BLaER1 (cell line): Measurements from ENCODE around the gene LHX3.

Source experiments
- H3K27ac ChIP-seq: shearing (Covaris generic); formaldehyde crosslinking; 2 replicates; pipeline ENCODE4 v1.8.1; 2022
- H3K27me3 ChIP-seq: shearing (Covaris generic); formaldehyde crosslinking; 2 replicates; pipeline ENCODE4 v1.8.1; 2022
- H3K36me3 ChIP-seq: shearing (Covaris generic); formaldehyde crosslinking; 2 replicates; pipeline ENCODE4 v1.8.1; 2022
- H3K4me1 ChIP-seq: shearing (Covaris generic); formaldehyde crosslinking; 2 replicates; pipeline ENCODE4 v1.8.1; 2022
- H3K4me2 ChIP-seq: shearing (Covaris generic); formaldehyde crosslinking; 2 replicates; pipeline ENCODE4 v1.8.1; 2022
- H3K4me3 ChIP-seq: shearing (Covaris generic); formaldehyde crosslinking; 2 replicates; pipeline ENCODE4 v1.8.1; 2022
- H3K9ac ChIP-seq: shearing (Covaris generic); formaldehyde crosslinking; 2 replicates; pipeline ENCODE4 v1.8.1; 2022
- H3K9me3 ChIP-seq: shearing (Covaris generic); formaldehyde crosslinking; 2 replicates; pipeline ENCODE4 v1.8.1; 2022
- H4K20me1 ChIP-seq: shearing (Covaris generic); formaldehyde crosslinking; 2 replicates; pipeline ENCODE4 v1.8.1; 2022
- Cebpa-rat ChIP-seq: shearing (Covaris generic); IDR thresholded peaks from 2 replicates; pipeline ENCODE4 v1.8.1; 2022

LHX3 gene

DNA sequence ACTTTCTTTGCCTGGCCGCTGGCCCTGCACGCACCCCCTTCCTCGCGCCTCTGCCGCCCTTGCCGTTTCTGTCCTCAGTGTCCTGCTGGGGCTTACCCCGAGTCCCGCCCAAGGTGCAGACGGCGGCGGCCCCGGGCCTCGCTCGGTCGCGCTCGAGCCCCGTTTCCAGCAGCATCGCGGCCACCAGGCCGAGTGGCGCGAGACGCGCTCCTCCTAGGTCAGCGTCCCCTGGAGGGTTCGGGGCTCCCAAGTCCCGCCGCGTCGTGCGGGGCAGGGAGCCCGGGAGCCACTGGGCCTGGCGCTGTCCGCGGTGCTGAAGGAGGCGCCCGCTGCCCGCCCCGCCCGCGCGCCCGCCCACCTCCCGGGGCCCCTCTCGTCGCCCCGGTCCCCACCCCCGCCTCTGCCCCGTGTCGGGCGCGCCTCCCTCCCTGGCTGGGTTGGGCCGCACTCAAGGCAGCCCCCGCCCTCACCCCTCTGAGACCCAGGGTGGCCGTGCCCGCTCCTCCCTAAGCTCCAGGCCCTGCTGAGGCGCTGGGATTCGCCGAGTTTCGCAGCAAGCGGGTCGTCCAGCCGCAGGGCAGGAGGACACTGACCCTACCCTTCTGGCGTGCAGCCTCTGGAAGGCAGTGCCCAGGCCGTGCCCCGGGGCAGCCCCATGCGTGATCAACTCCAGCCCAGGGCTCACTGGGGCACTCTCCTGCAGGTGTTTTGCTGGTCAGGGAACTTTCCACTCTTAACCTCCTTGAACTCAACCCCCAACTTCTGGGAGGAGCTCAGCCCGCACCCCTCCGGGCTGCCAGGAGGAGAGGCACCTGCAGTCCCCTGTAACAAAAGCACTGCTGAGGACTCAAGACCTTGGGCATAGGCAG, at the start of gene LHX3:
TSS of gene LHX3 (minus strand) at position 291 of the 869 bp plus-strand sequence. CDS start at position 175, 116 bp downstream.
- no peak within 1 kb of the TSS for H3K9ac ChIP-seq
- H3K36me3 ChIP-seq, result peaks cover 42% of the 10 kb centered on the region
- H4K20me1 ChIP-seq, result peaks cover 93% of the 10 kb centered on the region
- H3K4me3 ChIP-seq, result no peak within 1 kb of the TSS
- H3K27ac ChIP-seq, result no peak within 1 kb of the TSS
- H3K4me1 ChIP-seq, result peaks cover 14% of the 10 kb centered on the region
- peaks cover 61% of the 10 kb centered on the region for H3K27me3 ChIP-seq
- TF ChIP-seq Cebpa-rat, result no peak
- peaks cover 8% of the 10 kb centered on the region; the same call in 1 of the 2 replicates for H3K9me3 ChIP-seq
- no peak within 1 kb of the TSS for H3K4me2 ChIP-seq

GRCh38 chr9:136253246-136254130, 48.6 kb upstream of the LHX3 start:
- no peak for TF ChIP-seq Cebpa-rat
- Histone ChIP-seq H3K9me3 (no peaks in the 10 kb centered on the region), H3K9ac (no peak overlapping the region), H3K27me3 (no peaks in the 10 kb centered on the region), H3K27ac (0 out of 2 replicates have a peak overlapping the region, but pooled peaks have one; percentile 22), H4K20me1 (no peaks in the 10 kb centered on the region), H3K4me2 (no peak overlapping the region), H3K36me3 (no peaks in the 10 kb centered on the region), H3K4me3 (no peak overlapping the region), H3K4me1 (peaks cover 74% of the 10 kb centered on the region)

GRCh38 chr9:136252846-136253245, 47.9 kb upstream of the LHX3 start:
- Histone ChIP-seq H3K4me3 (no peak overlapping the region), H3K4me1 (peaks cover 79% of the 10 kb centered on the region), H4K20me1 (no peaks in the 10 kb centered on the region), H3K9me3 (no peaks in the 10 kb centered on the region), H3K9ac (no peak overlapping the region; the same call in 1 of the 2 replicates), H3K36me3 (no peaks in the 10 kb centered on the region), H3K27me3 (no peaks in the 10 kb centered on the region), H3K27ac (0 out of 2 replicates have a peak overlapping the region, but pooled peaks have one; percentile 22), H3K4me2 (peak overlapping the region; percentile 34)
- TF ChIP-seq Cebpa-rat, result no peak

GRCh38 chr9:136252281-136252680, 47.4 kb upstream of the LHX3 start:
- H3K9me3 ChIP-seq, result no peaks in the 10 kb centered on the region
- no peaks in the 10 kb centered on the region for H3K36me3 ChIP-seq
- H4K20me1 ChIP-seq, result no peaks in the 10 kb centered on the region
- peaks cover 79% of the 10 kb centered on the region for H3K4me1 ChIP-seq
- 0 out of 2 replicates have a peak overlapping the region, but pooled peaks have one; percentile 22 for H3K27ac ChIP-seq
- no peak overlapping the region; the same call in 1 of the 2 replicates for H3K9ac ChIP-seq
- no peaks in the 10 kb centered on the region for H3K27me3 ChIP-seq
- peak overlapping the region; percentile 34 for H3K4me2 ChIP-seq
- H3K4me3 ChIP-seq, result no peak overlapping the region
- TF ChIP-seq Cebpa-rat, result no peak

- peaks cover 79% of the 10 kb centered on the region for H3K4me1 ChIP-seq
- TF ChIP-seq Cebpa-rat, result no peak
Observed at GRCh38 chr9:136251264-136252115, 46.6 kb upstream of the LHX3 start.

DNA sequence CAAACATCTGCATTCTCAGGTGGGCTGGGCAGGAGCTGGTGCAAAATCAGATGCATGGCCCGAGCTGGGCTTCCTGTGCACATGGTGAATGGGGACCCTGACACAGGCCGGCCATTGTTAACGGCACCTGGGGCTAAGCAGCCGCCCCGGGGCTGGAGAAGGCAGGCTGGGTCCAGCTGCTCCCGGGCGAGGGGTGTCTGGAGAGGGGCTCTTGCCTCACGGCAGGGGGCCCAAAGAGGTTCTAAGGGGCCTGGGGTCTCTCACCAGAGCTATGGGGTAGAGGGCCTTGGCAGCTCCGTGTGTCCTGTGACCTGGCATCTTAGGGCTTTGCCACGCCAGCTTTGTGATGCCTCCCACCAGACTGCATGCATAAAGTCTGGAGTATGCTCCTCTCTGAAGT, 45.7 kb upstream of the LHX3 start:
- Histone ChIP-seq H3K4me1 (peaks cover 77% of the 10 kb centered on the region), H3K27me3 (no peaks in the 10 kb centered on the region), H3K36me3 (no peaks in the 10 kb centered on the region), H3K4me3 (no peak overlapping the region), H3K4me2 (peak overlapping the region; percentile 70), H3K9ac (no peak overlapping the region), H3K9me3 (no peaks in the 10 kb centered on the region), H4K20me1 (no peaks in the 10 kb centered on the region), H3K27ac (peak overlapping the region; percentile 67)
- TF ChIP-seq Cebpa-rat, result no peak

More at GRCh38 chr9:136251264-136252115, 46.6 kb upstream of the LHX3 start:
- Histone ChIP-seq H3K4me2 (peak overlapping the region; percentile 70), H3K27me3 (no peaks in the 10 kb centered on the region), H3K9me3 (no peaks in the 10 kb centered on the region), H3K36me3 (no peaks in the 10 kb centered on the region), H4K20me1 (no peaks in the 10 kb centered on the region), H3K9ac (peak overlapping the region; percentile 30; the same call in 1 of the 2 replicates), H3K4me3 (no peak overlapping the region), H3K27ac (peak overlapping the region; percentile 67)

DNA sequence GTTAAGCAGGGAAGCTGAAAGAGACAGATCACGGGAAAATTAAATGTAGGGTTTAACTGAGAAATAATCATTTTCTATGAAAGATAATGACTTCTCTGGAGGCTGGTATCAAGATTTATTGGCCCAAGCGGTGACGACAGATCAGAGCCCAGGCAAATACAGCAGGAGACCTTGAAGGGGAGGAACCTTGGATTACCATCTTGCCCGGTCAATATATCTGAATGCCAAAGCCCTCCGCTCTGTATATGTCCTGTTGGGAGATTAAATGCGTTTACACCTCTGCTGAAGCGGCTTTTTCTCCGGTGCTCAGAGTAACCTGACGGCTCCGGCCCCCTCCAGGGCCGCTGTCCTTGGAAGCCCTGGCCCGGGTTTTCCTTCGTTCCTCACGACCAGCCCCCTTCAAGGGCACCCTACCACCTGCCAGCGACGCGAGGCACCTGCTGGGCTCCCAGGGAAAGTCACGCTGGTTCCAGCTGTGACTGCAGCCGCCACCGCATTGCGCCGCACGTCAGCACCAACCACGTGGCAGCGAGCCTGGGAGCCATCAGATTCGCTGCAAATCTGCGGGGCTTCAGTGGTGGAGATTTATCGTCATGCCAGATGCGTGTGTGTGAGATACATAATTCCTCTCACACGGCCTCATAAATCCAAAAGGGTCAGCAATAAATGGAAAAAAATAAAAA, 45.1 kb upstream of the LHX3 start:
- Histone ChIP-seq H3K27ac (no peak overlapping the region), H3K4me1 (peaks cover 74% of the 10 kb centered on the region), H3K9me3 (no peaks in the 10 kb centered on the region), H3K4me2 (peak overlapping the region; percentile 70; the same call in 1 of the 2 replicates), H3K4me3 (no peak overlapping the region), H3K9ac (no peak overlapping the region), H3K36me3 (no peaks in the 10 kb centered on the region), H4K20me1 (peaks cover 4% of the 10 kb centered on the region), H3K27me3 (no peaks in the 10 kb centered on the region)
- TF ChIP-seq Cebpa-rat, result no peak

- Histone ChIP-seq H3K27me3 (no peaks in the 10 kb centered on the region), H3K4me3 (no peak overlapping the region), H3K36me3 (no peaks in the 10 kb centered on the region), H4K20me1 (peaks cover 12% of the 10 kb centered on the region), H3K9me3 (no peaks in the 10 kb centered on the region), H3K4me2 (no peak overlapping the region), H3K27ac (no peak overlapping the region), H3K9ac (no peak overlapping the region), H3K4me1 (peaks cover 76% of the 10 kb centered on the region)
- no peak for TF ChIP-seq Cebpa-rat
Observed at GRCh38 chr9:136248951-136249876, 44.3 kb upstream of the LHX3 start.
